NK-92 (cell line): ENCODE results near the gene SOX5.
"Not testable (repeated sequence)": the region's sequence is repeated elsewhere in the genome, so short reads cannot be mapped to it uniquely, and the experiment has no call there.

Source experiments
- DNase-seq: peaks from one replicate; lab custom pipeline; 2025; ENCODE audit not compliant: unreplicated experiment; lab: John Stamatoyannopoulos, UW

SOX5 gene

GRCh38 chr12:23758608-23759007 lies 190.9 kb downstream of the SOX5 start:
- DNase-seq: no peak

- no peak for DNase-seq
Observed at GRCh38 chr12:23757541-23757962, 191.9 kb downstream of the SOX5 start.

GRCh38 chr12:23756416-23756815 lies 193.1 kb downstream of the SOX5 start:
- DNase-seq: no peak

GRCh38 chr12:23753628-23754365 lies 195.7 kb downstream of the SOX5 start:
- DNase-seq: no peak

- no peak for DNase-seq
Observed at GRCh38 chr12:23752245-23752644, 197.2 kb downstream of the SOX5 start.

GRCh38 chr12:23751641-23752040 lies 197.8 kb downstream of the SOX5 start:
- no peak for DNase-seq

GRCh38 chr12:23750923-23751322 lies 198.5 kb downstream of the SOX5 start:
- DNase-seq: no peak

- DNase-seq: no peak
Observed at GRCh38 chr12:23744696-23745095, 204.8 kb downstream of the SOX5 start.

GRCh38 chr12:23742574-23742973 lies 206.9 kb downstream of the SOX5 start:
- no peak for DNase-seq

- DNase-seq: no peak
Observed at GRCh38 chr12:23731493-23731892, 218.0 kb downstream of the SOX5 start.

- no peak for DNase-seq
Observed at GRCh38 chr12:23731035-23731434, 218.4 kb downstream of the SOX5 start.

- DNase-seq: no peak
Observed at GRCh38 chr12:23729359-23729758, 220.1 kb downstream of the SOX5 start.

- no peak for DNase-seq
Observed at GRCh38 chr12:23726646-23727045, 222.8 kb downstream of the SOX5 start.

- DNase-seq: no peak
Observed at GRCh38 chr12:23722655-23723054, 226.8 kb downstream of the SOX5 start.

GRCh38 chr12:23721268-23721667 lies 228.2 kb downstream of the SOX5 start:
- no peak for DNase-seq

- DNase-seq: no peak
Observed at GRCh38 chr12:23719493-23719892, 230.0 kb downstream of the SOX5 start.

- not testable (repeated sequence) for DNase-seq
Observed at GRCh38 chr12:23710361-23710760, 239.1 kb downstream of the SOX5 start.

- DNase-seq: no peak
Observed at GRCh38 chr12:23708185-23708837, 241.2 kb downstream of the SOX5 start.

GRCh38 chr12:23707270-23707669 lies 242.2 kb downstream of the SOX5 start:
- no peak for DNase-seq

- no peak for DNase-seq
Observed at GRCh38 chr12:23704992-23705943, 244.2 kb downstream of the SOX5 start.

- DNase-seq: no peak
Observed at GRCh38 chr12:23703051-23703450, 246.4 kb downstream of the SOX5 start.

- DNase-seq: no peak
Observed at GRCh38 chr12:23699031-23699430, 250.4 kb downstream of the SOX5 start.
